GM21825 (cell line): ENCODE measurements around the gene KRTAP9-8.
"Not testable (repeated sequence)": the region's sequence is repeated elsewhere in the genome, so short reads cannot be mapped to it uniquely, and the experiment has no call there.

Experiments
- ATAC-seq: cut with Tn5 transposase; IDR thresholded peaks from one replicate; pipeline ENCODE4 v1.9.1; 2021; ENCODE audit warnings: mild to moderate bottlenecking, moderate library complexity; ENCODE audit not compliant: unreplicated experiment

Gene KRTAP9-8

DNA sequence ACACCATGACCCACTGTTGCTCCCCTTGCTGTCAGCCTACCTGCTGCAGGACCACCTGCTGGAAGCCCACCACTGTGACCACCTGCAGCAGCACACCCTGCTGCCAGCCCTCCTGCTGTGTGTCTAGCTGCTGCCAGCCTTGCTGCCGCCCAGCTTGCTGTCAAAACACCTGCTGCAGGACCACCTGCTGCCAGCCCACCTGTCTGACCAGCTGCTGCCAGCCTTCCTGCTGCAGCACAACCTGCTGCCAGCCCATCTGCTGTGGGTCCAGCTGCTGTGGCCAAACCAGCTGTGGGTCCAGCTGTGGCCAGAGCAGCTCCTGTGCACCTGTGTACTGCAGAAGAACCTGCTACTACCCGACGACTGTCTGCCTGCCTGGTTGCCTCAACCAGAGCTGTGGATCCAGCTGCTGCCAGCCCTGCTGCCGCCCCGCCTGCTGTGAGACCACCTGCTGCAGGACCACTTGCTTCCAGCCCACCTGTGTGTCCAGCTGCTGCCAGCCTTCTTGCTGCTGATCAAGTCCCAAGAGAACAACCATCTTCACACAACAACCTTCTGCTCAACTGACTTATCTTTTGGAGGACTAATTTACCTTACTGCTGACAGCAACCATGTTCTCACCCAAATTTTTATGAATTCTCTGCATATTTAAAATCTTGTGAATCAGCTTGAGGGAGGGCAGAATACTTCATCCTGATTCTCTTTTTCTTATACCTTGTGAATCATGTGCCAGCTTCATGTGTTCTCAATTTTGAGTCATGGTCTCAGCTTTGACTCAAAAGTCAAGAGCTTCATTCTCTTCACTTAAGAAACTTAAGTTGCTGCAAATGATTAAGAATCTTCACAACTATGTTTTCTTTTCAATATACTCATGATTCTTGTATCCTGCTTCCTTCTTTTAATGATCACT is 17.8 kb downstream of the KRTAP9-8 start, which contains the start of gene KRTAP9-9:
Gene KRTAP9-9, plus strand, starts transcription at position 4 of the 910 bp plus-strand sequence.
- not testable (repeated sequence) for ATAC-seq

GRCh38 chr17:41256291-41256685 is 18.5 kb downstream of the KRTAP9-8 start:
- no peak for ATAC-seq

DNA sequence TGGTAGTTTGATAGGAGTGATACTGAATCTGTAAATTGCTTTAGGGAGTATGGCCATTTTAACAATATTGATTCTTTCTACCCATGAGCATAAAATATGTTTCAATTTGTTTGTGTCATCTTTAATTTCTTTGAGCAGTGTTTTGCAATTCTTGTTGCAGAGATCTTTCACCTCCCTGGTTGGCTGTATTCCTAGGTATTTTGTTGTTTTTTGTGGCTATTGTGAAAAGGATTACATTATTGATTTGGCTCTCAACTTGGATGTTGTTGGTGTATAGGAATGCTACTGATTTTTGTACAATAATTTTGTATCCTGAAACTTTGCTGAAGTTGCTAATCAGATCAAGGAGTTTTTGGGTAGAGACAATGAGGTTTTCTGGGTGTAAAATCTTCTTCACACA is 20.6 kb downstream of the KRTAP9-8 start:
- no peak for ATAC-seq

DNA sequence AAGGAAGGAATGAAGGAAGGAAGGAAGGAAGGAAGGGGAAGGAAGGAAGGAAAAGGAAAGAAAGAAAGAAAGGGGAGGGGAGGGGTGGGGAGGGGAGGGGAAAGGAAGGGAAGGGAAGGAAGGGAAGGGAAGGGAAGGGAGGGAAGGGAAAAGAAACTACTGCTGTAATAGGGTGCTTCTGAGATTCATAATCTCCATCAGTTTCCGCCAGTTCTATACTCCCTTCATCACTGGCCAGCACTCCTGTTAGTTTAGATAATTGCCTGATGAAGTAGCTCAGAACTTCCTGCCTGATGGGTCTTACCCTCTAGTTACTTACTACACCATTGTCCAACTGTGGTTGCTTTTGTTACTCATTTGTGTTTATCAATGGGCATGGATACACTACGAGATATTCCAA is 25.4 kb downstream of the KRTAP9-8 start:
- no peak for ATAC-seq

DNA sequence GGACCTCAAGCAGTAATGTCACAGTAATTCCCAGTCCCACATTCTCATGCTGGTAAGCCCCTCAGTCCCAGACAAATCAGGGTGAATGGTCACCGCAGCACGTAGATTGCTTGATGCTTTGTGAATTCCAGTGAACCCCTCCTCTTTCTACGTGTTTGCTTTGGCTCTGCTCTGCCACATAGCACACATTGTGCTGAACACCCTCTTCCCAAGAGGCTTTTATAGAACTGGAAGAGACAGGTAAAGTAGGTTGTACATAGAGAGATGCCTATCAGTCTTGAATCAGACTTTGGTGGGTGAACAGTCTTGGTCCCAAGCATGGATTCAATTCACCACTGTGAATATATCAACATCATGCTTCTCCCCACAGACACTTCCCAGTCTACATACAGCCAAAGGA is 26.8 kb downstream of the KRTAP9-8 start:
- ATAC-seq = no peak

- ATAC-seq = no peak
Observed at GRCh38 chr17:41265078-41265477, 27.3 kb downstream of the KRTAP9-8 start, which contains the start of gene KRTAP9-6. Gene KRTAP9-6, plus strand, starts transcription at chr17:41265378. Its CDS starts 0 bp downstream, at chr17:41265378.

DNA sequence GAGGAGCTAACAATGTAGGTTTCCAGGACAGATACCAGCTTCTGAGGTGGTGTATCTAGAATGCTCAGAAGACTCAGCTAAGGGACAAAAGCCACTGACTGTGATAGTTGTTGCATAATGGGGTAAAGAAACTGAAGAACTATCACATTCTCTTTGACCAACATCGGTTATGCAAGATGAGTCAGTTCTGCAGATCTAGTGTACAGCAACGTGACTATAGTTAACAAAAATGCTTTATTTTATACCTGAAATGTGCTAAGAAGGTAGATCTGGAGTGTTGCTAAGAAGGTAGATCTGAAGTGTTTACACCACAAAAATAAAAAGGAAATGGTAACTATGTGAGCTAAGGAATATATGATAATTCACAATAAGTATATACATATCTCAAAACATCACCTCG is 29.9 kb downstream of the KRTAP9-8 start:
- ATAC-seq = no peak

DNA sequence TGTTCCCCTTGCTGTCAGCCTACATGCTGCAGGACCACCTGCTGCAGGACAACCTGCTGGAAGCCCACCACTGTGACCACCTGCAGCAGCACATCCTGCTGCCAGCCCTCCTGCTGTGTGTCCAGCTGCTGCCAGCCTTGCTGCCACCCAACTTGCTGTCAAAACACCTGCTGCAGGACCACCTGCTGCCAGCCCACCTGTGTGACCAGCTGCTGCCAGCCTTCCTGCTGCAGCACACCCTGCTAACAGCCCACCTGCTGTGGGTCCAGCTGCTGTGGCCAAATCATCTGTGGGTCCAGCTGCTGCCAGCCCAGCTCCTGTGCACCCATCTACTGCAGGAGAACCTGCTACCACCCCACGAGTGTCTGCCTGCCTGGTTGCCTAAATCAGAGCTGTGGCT is 33.5 kb downstream of the KRTAP9-8 start:
- ATAC-seq = not testable (repeated sequence)

DNA sequence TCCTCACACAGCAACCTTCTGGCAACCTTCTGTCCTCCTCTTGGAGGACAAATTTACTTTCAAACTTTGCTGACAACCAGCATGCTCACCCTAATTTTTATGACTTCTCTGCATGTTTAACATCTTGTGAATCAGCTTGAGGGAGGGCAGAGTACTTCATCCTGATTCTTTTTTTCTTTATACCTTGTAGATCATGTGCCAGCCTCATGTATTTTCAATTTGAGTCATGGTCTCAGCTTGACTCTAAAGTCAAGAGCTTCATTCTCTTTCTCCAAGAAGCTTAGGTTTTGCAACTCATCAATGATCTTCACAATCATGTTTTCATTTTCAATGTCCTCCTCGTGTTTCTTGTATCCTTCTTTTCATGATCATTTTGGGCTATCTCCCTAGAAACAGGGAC is 34.1 kb downstream of the KRTAP9-8 start:
- no peak for ATAC-seq

DNA sequence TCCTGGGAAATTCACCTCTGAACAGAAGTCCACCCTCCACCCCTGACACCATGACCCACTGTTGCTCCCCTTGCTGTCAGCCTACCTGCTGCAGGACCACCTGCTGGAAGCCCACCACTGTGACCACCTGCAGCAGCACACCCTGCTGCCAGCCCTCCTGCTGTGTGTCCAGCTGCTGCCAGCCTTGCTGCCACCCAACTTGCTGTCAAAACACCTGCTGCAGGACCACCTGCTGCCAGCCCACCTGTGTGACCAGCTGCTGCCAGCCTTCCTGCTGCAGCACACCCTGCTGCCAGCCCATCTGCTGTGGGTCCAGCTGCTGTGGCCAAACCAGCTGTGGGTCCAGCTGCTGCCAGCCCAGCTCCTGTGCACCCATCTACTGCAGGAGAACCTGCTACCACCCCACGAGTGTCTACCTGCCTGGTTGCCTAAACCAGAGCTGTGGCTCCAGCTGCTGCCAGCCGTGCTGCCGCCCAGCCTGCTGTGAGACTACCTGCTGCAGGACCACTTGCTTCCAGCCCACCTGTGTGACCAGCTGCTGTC is 37.9 kb downstream of the KRTAP9-8 start, which contains the start of gene KRTAP9-7:
Gene KRTAP9-7, plus strand, starts transcription at position 51 of the 543 bp plus-strand sequence. Its CDS starts 0 bp downstream, at position 51.
- not testable (repeated sequence) for ATAC-seq

DNA sequence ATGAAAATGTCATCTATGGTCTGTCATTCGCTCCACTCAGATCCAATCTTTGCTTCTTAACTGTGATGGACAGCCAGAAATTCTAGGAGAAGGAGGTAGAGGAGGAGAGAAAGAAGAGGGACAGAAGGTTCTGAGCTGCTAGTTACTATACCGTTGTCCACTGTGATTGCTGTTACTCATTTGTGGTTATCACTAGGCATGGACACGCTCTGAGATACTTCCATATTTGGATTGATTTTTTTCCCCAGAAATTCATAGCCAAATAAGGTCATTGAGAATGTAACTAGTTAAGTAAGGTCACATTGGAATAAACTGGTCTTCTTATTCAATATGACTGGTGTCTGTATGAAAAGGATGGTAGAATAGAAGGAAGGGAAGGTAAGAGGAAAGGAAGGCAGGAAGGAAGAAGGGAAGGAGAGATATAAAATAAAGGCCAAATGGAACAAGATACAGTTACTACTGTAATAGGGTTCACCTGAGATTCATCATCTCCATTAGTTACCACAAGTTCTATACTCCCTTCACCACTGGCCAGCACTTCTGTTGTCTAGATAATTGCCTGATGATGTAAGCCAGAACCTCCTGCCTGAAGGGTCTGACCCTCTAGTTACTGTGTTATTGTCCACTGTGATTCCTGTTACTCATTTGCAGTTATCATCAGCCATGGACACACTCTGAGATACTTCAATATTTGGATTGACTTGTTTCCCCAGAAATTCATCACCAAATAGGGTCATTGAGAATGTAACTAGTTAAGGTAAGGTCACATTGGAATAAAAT is 40.6 kb downstream of the KRTAP9-8 start:
- ATAC-seq = no peak

GRCh38 chr17:41284043-41284442 is 46.2 kb downstream of the KRTAP9-8 start:
- no peak for ATAC-seq

DNA sequence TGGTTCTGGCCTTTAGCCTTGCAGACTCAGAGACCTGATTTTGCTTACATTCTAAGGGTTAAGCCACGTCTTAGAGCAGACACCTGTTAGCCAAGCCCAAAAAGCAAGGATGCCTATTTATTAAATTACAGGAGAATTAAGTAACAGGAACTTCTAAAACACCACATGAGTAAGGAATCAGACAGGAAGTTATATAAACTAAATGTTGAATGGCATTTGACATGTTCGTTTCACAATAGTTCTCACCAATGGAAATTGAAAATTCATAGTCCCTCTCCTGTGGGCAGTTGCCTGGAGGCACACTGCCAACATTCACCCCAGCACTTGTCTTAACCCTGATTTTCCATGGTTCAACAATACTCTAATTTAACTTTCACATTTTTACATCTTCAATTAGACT is 46.7 kb downstream of the KRTAP9-8 start:
- no peak for ATAC-seq

GRCh38 chr17:41287050-41287449 is 49.3 kb downstream of the KRTAP9-8 start:
- ATAC-seq = no peak
